ENCODE data around the gene CAMK1D. TPM values are rescaled to one million over a fixed set of nuclear protein-coding genes. Genes with fewer than 3 reads are reported as not detected.

CAMK1D gene
- total RNA-seq, 2 experiments from 2014 or later = 7.5 to 9.0 TPM

DNA sequence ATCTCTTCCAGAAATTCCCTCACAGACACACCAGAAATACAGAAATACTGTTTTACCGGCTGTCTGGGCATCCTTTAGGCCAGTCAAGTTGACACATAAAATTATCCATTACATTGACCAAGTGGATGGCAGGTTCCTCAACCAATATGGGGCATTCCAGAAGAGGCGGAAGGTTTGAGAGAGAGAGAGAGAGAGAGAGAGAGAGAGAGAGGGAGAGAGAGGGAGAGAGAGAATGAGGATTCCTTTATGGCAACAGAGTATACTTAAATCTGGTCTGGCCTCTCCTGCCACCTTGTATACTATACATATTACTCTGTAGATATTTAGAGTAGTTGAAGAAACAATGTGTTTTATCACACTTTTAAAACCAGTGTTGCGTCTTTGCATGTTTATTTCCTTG lies 214.1 kb downstream of the CAMK1D start:
- no peak for DNase-seq
- Mint-ChIP-seq H3K4me1 (peaks cover 2% of the 10 kb centered on the region), H3K4me3 (no peak overlapping the region), H3K9me3 (no peaks in the 10 kb centered on the region), H3K36me3 (no peaks in the 10 kb centered on the region), H3K27ac (no peak overlapping the region), H3K27me3 (no peaks in the 10 kb centered on the region)
- POLR2A ChIA-PET = no interaction called here
- ATAC-seq (ENCODE audit: low read depth) = no peak

DNA sequence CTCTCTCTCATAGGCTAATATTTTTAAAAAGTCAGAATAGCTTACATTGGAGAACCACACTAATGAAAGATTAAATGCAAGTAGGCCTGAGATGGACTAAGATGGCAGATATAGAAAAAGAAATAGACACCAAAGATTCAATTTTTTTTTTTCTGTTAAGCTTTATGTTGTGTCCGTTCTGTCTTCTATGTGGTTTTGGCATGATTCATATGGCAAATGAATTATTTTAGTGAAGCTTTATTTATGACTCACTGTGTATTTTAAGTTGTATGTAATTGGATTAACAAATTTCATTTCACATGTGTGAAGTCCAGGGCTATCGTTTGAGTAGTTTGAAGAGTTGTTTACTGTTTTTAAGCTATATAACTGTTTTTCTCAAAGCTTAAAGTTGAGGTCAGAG lies 214.8 kb downstream of the CAMK1D start:
- peaks cover 3% of the 10 kb centered on the region for H3K4me1 Mint-ChIP-seq

DNA sequence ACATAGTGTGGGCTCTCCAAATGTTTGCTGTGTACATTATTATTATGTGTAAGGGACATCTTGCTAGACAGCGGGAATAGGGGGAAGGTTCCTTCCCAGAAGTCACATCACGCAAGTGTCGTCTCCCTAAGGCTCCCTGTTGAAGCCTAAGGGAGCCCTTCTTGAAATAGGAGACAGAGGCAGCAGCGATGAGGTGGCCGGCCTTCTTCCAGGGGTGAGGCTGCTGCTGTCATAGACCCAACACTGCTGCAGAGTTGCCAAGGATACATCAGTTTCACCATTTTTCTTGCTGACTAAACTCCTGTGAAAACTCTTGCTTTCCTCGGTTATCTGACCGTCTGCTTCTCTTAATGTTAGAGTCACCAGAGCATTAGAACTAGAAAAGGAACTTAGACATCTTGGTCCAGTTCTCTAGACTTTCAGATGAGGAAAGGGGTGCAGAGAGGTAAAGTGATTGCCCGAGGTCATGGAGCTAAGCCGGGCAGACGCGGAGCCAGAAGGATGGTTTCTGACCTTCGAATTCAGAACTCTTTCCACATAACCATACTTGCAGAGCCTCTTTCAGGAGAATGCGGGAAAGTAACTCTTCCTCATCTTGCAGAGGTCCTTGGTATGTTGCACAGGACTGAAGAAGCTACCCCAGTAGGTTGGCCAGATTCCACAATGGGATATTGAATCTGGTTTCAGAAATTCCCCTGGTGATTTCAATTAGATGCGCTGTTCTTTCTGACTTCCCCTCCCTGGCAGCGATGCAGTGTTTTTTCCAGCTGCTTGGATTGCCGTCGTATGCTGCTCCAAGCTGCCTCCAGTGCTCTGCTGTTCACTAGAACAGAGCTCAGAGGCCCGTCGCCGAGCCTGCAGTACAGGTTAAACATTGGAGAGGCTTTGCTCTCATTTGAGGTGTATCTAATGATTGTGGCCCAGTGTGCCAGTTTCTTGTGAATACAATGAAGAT lies 217.1 kb downstream of the CAMK1D start:
- ATAC-seq (ENCODE audit: low read depth) = no peak
- Mint-ChIP-seq H3K9me3 (no peaks in the 10 kb centered on the region), H3K36me3 (no peaks in the 10 kb centered on the region), H3K4me1 (peaks cover 3% of the 10 kb centered on the region), H3K4me3 (no peak overlapping the region), H3K27ac (no peak overlapping the region), H3K27me3 (no peaks in the 10 kb centered on the region)
- DNase-seq = no peak
- POLR2A ChIA-PET = no interaction called here

More for the DNA sequence above, 214.8 kb downstream of the CAMK1D start:
- Mint-ChIP-seq H3K4me3 (no peak overlapping the region), H3K36me3 (no peaks in the 10 kb centered on the region), H3K27me3 (no peaks in the 10 kb centered on the region), H3K27ac (no peak overlapping the region), H3K9me3 (no peaks in the 10 kb centered on the region)
- ATAC-seq (ENCODE audit: low read depth) = no peak
- POLR2A ChIA-PET = no interaction called here
- no peak for DNase-seq

DNA sequence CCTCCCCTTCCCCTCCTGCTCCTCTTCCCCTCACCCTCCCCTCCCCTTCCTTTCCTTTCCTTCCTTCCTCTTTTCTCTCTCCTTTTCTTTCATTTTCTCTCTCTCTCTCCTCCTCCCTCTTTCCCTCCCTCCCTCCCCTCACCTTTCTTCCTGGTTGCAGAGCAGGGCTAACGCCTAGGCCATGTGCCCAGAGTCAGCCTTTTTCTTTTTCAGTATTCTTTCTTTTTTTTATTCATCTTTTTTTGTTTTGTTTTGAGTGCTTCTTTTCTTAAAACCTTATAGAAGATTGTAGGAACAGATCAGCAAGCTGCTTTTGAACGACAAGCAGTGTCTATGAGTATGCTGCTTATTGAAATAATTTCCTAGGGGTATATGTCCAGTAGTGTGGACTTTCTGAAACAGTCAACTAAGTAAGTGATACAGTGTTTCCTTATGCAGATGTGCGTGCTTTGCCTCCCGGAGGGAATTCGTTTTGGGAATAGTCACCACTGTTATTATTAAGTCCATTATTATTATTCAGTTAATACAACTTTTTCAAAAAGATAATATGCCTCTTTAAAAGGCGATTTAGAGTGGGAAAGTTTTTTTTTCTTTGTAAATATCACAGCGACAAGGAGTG lies 219.2 kb downstream of the CAMK1D start:
- H3K4me3 Mint-ChIP-seq = peak overlapping the region; percentile 6
- no peak for DNase-seq
- H3K36me3 Mint-ChIP-seq = peaks cover 1% of the 10 kb centered on the region
- H3K27ac Mint-ChIP-seq = no peak overlapping the region
- no peak for ATAC-seq (ENCODE audit: low read depth)
- no peaks in the 10 kb centered on the region for H3K9me3 Mint-ChIP-seq
- peaks cover 3% of the 10 kb centered on the region for H3K4me1 Mint-ChIP-seq
- no peaks in the 10 kb centered on the region for H3K27me3 Mint-ChIP-seq
- POLR2A ChIA-PET = interaction anchor here (0.5 kb wide), 1 partner anchor 543 kb away, joined by 3 read pairs; no protein-coding TSS in a partner anchor

DNA sequence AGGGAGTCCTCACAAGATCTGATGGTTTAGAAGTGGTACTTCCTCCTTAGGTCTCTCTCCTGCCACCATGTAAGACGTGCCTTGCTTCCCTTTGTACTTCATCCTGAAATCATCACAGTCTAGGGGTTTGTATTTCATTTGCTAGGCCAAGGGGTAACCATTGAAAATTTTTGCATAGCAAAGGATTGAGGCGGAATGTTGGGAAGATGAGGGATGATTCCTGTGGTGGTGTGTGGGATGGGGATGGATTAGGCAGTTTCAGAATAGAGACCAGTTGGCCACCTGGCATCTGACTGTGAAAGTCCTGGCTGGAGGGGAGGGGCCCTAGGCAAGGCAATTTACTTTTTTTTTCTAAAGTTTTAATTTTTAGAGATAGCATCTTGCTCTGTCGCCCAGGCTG lies 222.9 kb downstream of the CAMK1D start:
- Mint-ChIP-seq H3K9me3 (peaks cover 4% of the 10 kb centered on the region), H3K4me3 (no peak overlapping the region), H3K27me3 (no peaks in the 10 kb centered on the region), H3K27ac (no peak overlapping the region), H3K4me1 (peaks cover 3% of the 10 kb centered on the region), H3K36me3 (peaks cover 3% of the 10 kb centered on the region)
- DNase-seq (no peak), ATAC-seq (ENCODE audit: low read depth) (no peak)
- POLR2A ChIA-PET = no interaction called here

DNA sequence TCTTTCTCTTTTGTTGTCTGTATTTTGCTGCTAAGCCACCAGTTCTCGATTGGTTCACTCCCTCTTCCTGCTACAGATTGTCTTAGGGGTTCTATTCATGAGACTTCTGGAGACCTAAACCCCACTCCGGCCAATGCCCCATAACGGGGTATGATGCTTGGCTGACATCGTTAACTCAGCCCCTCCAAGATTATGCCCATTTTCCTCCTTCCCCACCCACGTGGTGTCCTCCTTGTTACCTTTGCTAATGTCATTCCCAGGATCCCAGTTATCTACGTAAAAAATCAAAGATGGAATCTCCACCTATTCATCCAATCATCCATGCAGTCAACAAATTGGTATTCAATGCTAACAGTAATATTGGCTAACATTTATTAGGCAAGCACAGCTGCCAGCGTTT lies 228.3 kb downstream of the CAMK1D start:
- H3K4me3 Mint-ChIP-seq = no peak overlapping the region
- no peak overlapping the region for H3K27ac Mint-ChIP-seq
- POLR2A ChIA-PET = no interaction called here
- H3K4me1 Mint-ChIP-seq = peaks cover 3% of the 10 kb centered on the region
- no peak for ATAC-seq (ENCODE audit: low read depth)
- H3K9me3 Mint-ChIP-seq = peaks cover 9% of the 10 kb centered on the region
- DNase-seq = no peak
- peaks cover 4% of the 10 kb centered on the region for H3K36me3 Mint-ChIP-seq
- no peaks in the 10 kb centered on the region for H3K27me3 Mint-ChIP-seq

DNA sequence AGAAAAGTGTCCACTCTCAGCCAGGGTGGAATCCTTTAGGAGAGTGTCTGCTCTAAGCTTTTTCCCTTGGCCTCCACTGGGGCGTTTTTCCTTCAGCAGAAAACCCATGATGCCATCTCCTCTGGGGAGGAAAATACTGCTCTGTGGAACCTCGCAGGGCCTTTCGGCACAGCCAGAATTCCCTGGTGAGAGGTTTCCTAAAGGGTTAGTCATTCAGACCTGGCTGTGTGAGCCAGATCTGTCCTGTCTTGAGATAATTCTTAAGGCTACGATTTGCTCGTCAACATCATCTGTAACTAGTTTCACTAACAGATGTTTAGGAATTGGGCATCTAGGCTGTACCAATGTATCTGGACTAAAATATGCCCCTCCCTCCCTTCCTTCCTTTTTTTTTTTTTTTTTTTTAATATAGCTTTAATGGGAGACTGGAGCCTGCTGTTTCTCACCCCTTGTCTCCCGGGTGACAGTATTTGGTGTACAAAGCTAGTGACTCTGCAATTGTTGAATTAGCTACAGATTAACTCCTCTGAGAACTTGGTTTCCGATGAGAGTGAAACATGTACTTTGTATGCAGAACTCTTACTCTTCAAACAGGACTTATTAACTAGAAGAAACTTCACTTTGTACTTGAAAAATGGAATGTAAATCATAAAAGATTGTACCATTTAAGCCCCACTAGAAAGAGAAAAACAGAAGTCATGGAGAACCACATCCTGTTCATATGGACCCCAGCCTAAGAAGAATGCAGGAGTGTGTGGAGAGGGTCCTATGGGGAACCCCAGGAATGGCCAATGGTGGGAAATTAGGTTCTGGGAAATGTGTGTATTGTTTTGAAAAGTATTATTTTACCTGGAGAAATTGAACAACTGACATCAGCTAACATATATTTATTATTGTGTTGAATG lies 230.9 kb downstream of the CAMK1D start:
- H3K27ac Mint-ChIP-seq = no peak overlapping the region
- POLR2A ChIA-PET = no interaction called here
- H3K9me3 Mint-ChIP-seq = peaks cover 9% of the 10 kb centered on the region

DNA sequence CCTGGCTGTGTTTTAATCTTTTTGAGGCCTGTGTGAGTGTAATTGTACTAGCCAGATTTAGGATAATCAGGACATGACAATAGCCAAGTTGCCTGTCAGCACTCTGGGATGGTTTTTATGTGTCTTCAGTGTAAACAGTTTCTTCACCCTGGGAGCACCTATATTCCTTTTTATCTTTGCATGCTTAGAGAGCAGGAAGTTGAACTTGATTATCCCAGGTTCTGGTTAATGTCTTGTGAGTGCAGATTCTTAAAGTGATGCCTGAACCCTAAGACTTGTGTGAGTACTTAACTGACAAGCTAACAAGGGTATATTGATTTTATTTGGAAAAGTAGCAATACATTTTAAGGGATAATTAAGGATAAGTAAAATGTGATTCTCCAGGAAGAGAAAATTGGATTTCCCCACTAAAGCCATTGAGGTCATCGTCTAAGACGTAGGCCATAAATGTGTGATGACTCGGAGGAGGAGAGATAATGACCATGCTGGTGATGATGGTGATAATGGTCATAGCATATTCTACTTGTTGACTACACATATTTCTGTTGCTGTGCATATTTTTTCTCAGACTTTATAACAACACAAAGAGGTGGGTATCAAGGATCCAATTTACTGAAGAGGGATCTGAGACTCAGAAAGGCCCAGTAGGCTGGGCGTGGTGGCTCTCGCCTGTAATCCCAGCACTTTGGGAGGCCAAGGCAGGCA lies 234.7 kb downstream of the CAMK1D start:
- H3K4me1 Mint-ChIP-seq = peaks cover 21% of the 10 kb centered on the region
- H3K36me3 Mint-ChIP-seq = peaks cover 6% of the 10 kb centered on the region
- H3K27ac Mint-ChIP-seq = no peak overlapping the region
- DNase-seq (no peak), ATAC-seq (ENCODE audit: low read depth) (no peak)
- POLR2A ChIA-PET = no interaction called here
- H3K27me3 Mint-ChIP-seq = no peaks in the 10 kb centered on the region
- H3K9me3 Mint-ChIP-seq = peaks cover 3% of the 10 kb centered on the region
- H3K4me3 Mint-ChIP-seq = no peak overlapping the region

More for the DNA sequence above, 230.9 kb downstream of the CAMK1D start:
- no peaks in the 10 kb centered on the region for H3K27me3 Mint-ChIP-seq
- ATAC-seq (ENCODE audit: low read depth) (no peak), DNase-seq (no peak)
- H3K4me1 Mint-ChIP-seq = peaks cover 3% of the 10 kb centered on the region
- H3K4me3 Mint-ChIP-seq = no peak overlapping the region
- peaks cover 5% of the 10 kb centered on the region for H3K36me3 Mint-ChIP-seq

DNA sequence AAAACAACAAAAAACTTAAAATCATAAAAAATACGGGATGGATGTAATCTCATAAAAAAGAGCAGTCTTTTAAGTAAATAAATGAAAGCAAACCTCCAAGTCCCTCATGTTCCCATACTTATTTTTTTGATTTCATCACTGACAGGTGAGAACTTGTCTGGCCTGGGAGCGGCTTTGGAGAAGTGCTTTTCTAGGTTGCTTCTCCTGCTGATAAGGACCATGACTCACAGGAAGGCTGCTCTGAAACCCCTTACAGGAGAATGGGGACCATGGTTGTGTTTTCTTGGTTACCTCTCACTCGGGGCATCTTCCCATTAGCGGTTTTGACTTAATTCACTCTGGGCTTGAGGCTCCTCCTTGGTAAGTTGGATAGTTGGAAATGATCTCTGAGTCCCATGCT lies 237.4 kb downstream of the CAMK1D start:
- H3K4me1 Mint-ChIP-seq = peaks cover 31% of the 10 kb centered on the region
- no peak overlapping the region for H3K27ac Mint-ChIP-seq
- H3K4me3 Mint-ChIP-seq = no peak overlapping the region
- H3K27me3 Mint-ChIP-seq = no peaks in the 10 kb centered on the region
- no peak for DNase-seq
- H3K9me3 Mint-ChIP-seq = peaks cover 3% of the 10 kb centered on the region
- no peak for ATAC-seq (ENCODE audit: low read depth)
- peaks cover 6% of the 10 kb centered on the region for H3K36me3 Mint-ChIP-seq
- POLR2A ChIA-PET = interaction anchor here (0.6 kb wide), 1 partner anchor 25 kb away, joined by 5 read pairs; no protein-coding TSS in a partner anchor

DNA sequence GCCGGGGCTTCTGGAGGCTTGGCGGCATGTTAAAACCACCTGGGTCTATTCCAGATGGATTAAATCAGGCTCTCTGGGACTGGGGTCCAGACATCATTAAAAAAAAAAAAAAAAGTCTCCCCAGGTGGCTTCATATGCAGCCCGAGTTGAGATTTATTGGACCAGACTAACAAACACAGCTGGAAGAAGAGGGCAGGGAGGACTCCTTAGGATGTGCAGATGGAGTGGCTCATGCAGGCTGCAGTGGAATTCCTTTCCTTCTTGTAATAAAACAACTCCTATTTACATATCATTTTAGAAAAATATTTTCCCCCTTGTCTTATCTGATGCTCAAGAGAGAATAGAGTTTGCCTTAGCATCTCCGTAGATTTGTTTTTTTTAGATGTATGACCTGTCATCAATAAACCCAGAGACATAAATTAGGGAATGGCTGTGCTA lies 238.1 kb downstream of the CAMK1D start:
- POLR2A ChIA-PET = no interaction called here

DNA sequence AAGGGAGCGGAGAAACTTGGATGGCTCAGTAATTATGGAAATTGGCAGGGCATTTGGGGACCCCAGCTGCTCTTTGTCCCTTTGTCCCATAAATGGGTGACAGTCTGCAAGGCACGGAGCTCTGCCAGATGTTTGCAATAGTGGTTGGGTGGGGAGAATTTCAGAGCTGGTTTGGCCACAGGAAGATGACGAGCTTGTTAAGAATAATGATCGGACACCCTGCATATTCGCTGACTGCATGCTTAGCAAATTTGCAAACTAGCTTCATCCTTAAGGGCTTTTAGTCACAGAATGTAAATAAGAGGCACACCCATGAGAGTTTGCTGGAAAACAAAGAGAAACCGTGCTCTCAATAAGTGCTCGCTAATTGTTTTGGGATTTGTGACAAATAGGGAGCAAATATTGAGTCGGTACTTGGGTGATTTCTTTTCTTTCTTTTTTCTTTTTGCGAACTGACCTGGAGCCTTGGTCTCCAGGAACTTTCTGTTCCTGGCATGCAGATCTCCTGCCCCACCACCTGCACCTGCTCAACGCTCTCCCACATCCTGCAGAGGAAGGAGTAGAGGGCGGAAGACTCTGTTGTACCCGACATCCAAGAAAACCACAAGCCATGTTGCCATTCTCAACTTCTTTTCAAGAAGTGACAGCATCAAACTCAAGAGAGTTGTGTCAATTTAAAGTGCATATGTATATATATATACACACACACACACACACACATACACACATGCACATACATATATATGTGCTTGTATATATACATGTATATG lies 238.9 kb downstream of the CAMK1D start:
- no peaks in the 10 kb centered on the region for H3K27me3 Mint-ChIP-seq
- POLR2A ChIA-PET = no interaction called here
- H3K4me3 Mint-ChIP-seq = peak overlapping the region; percentile 74
- H3K36me3 Mint-ChIP-seq = peaks cover 6% of the 10 kb centered on the region
- DNase-seq (no peak), ATAC-seq (ENCODE audit: low read depth) (peak; percentile 83)
- H3K9me3 Mint-ChIP-seq = peaks cover 2% of the 10 kb centered on the region
- peak overlapping the region; percentile 59 for H3K27ac Mint-ChIP-seq
- H3K4me1 Mint-ChIP-seq = peaks cover 31% of the 10 kb centered on the region

More for the DNA sequence above, 238.1 kb downstream of the CAMK1D start:
- Mint-ChIP-seq H3K27me3 (no peaks in the 10 kb centered on the region), H3K27ac (no peak overlapping the region), H3K4me1 (peaks cover 31% of the 10 kb centered on the region), H3K4me3 (no peak overlapping the region), H3K36me3 (peaks cover 6% of the 10 kb centered on the region), H3K9me3 (peaks cover 3% of the 10 kb centered on the region)
- ATAC-seq (ENCODE audit: low read depth) (no peak), DNase-seq (no peak)

DNA sequence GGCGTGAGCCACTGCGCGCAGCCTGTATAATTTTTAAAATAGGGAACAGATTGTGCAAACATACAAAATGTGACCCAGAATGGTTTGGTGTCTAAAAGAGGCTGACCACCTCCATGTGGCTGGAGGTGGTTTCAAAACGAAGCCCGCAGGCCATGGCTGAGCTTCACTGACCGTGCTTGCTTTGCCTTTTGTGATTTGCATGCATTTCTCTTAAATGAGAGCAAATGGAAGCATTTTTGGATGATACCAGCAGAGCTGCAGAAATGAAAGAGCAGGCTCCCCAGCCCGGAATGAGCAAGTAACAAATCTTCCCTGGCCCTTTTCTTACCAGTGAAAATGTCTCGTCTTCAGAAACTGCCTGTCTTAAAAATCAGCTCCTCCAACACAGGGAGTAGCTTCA lies 239.9 kb downstream of the CAMK1D start:
- Mint-ChIP-seq H3K9me3 (peaks cover 2% of the 10 kb centered on the region), H3K27ac (no peak overlapping the region), H3K36me3 (peaks cover 2% of the 10 kb centered on the region), H3K4me3 (no peak overlapping the region), H3K27me3 (no peaks in the 10 kb centered on the region), H3K4me1 (peaks cover 34% of the 10 kb centered on the region)
- ATAC-seq (ENCODE audit: low read depth) (no peak), DNase-seq (no peak)
- POLR2A ChIA-PET = no interaction called here
